Upper lobe of left lung (tissue), 6 donors: ENCODE data around the gene BLCAP. TPM values are rescaled to one million over a fixed set of nuclear protein-coding genes. Genes with fewer than 3 reads are reported as not detected.

Source experiments
- ATAC-seq, 2 donors: fragments of 200-7000 bp; cut with Tn5 transposase; one replicate each; pipeline ENCODE4 v1.9.1; 2022; ENCODE audit warnings: mild to moderate bottlenecking in 2 of 2, moderate library complexity in 2 of 2; ENCODE audit not compliant: low FRiP score in 2 of 2
- DNase-seq, 2 donors: peaks; one replicate each; pipeline ENCODE4 v3.0.0-alpha.2; 2019 to 2020
- H3K27ac ChIP-seq, 4 donors: fragments of 200-600 bp; sonication (generic); one replicate each; pipeline ENCODE4 v1.5.1; 2016 to 2019
- H3K27me3 ChIP-seq, 4 donors: fragments of 200-600 bp; sonication (generic); one replicate each; pipeline ENCODE4 v1.5.1; 2017 to 2019
- H3K36me3 ChIP-seq, 4 donors: fragments of 200-600 bp; sonication (generic); one replicate each; pipeline ENCODE4 v1.5.1; 2016 to 2019
- H3K4me1 ChIP-seq, 4 donors: fragments of 200-600 bp; sonication (generic); one replicate each; pipeline ENCODE4 v1.5.1; 2018 to 2019
- H3K4me3 ChIP-seq, 4 donors: fragments of 200-600 bp; sonication (generic); one replicate each; pipeline ENCODE4 v1.5.1; 2017 to 2019; ENCODE audit warnings: mild to moderate bottlenecking in 2 of 4, moderate library complexity in 1 of 4
- H3K9me3 ChIP-seq, 4 donors: fragments of 200-600 bp; sonication (generic); one replicate each; pipeline ENCODE4 v1.5.1; 2018 to 2019
- CTCF ChIP-seq, 6 experiments: fragments of 450-650 bp in 4 of 6; fragments of 200-600 bp in 2 of 6; sonication (generic) in 2 of 6; IDR thresholded peaks; one replicate each; pipeline ENCODE4 v1.5.1; 2016 to 2019; ENCODE audit warnings: antibody characterized with exemption in 6 of 6
- EP300 ChIP-seq, 4 donors: sonication (generic); formaldehyde crosslinking; IDR thresholded peaks; one replicate each; pipeline ENCODE4 v1.5.1; 2017; ENCODE audit warnings: antibody characterized with exemption in 4 of 4, control low read depth in 2 of 4
- POLR2A ChIP-seq, 4 donors: fragments of 450-650 bp; IDR thresholded peaks; one replicate each; pipeline ENCODE4 v1.5.1; 2016 to 2017; ENCODE audit warnings: antibody characterized with exemption in 4 of 4, mild to moderate bottlenecking in 2 of 4
- POLR2AphosphoS5 ChIP-seq, 2 donors: sonication (generic); formaldehyde crosslinking; IDR thresholded peaks; one replicate each; pipeline ENCODE4 v1.5.1; 2017; ENCODE audit warnings: antibody characterized with exemption in 2 of 2
- WGBS, 2 donors: methylation state at CpG; one replicate each; pipeline ENCODE4 v1.1.5; 2017 to 2018; 5-methylcytosine and 5-hydroxymethylcytosine counted together
- total RNA-seq, 6 donors: library from RNA; depleted of rRNA in 4 of 6; stranded (reverse); fragments of >200 nt in 4 of 6; gene quantifications; one replicate each; pipeline versions ENCODE4 v1.1.0 to v1.2.1, GENCODE V29; 2016 to 2021
- donor health status: DM: no; HTN: no; CAD: no; lungs with moderate emphysema.
- donor health status: DM: no; HTN: yes; CAD: no; lungs with severe emphysema.

The BLCAP gene
- total RNA-seq, 6 donors from 2014 or later: 53.4 to 79.6 (median 66.6) TPM

- TF ChIP-seq EP300 (IDR thresholded peaks at IDR 0.05): no peak
- no peaks in the 10 kb centered on the region for H3K9me3 ChIP-seq
- DNase-seq (peak; percentile 19 to 68), ATAC-seq (no peak)
- no peak overlapping the region for H3K4me3 ChIP-seq
- 68 to 80% methylated on average over 36 to 39 of the region's 39 CpGs for WGBS, 2 donors
- H3K36me3 ChIP-seq: peaks cover 0 to 29% (median 4%) of the 10 kb centered on the region in 4 donors
- H3K27me3 ChIP-seq: no peaks in the 10 kb centered on the region
- H3K4me1 ChIP-seq: peaks cover 48 to 73% (median 51%) of the 10 kb centered on the region in 4 donors
- H3K27ac ChIP-seq: peak overlapping the region; percentile 6 to 82 (median 46)
Observed at GRCh38 chr20:37519508-37520418, 7.9 kb downstream of the BLCAP start.

- DNase-seq (peak; percentile 67 to 73), ATAC-seq (no peak)
- WGBS, 2 donors: 51 to 67% methylated on average over 30 of the region's 30 CpGs
- no peak overlapping the region for H3K4me3 ChIP-seq
- peaks cover 0 to 37% (median 8%) of the 10 kb centered on the region in 4 donors for H3K36me3 ChIP-seq
- H3K27ac ChIP-seq: peak overlapping the region; percentile 6 to 82 (median 60)
- H3K27me3 ChIP-seq: no peaks in the 10 kb centered on the region
- H3K4me1 ChIP-seq: peaks cover 44 to 65% (median 48%) of the 10 kb centered on the region in 4 donors
- TF ChIP-seq CTCF (IDR thresholded peaks at IDR 0.05) (no peak), POLR2A (IDR thresholded peaks at IDR 0.05) (no peak), POLR2AphosphoS5 (IDR thresholded peaks at IDR 0.05) (peak; percentile 65 to 85), EP300 (IDR thresholded peaks at IDR 0.05) (peak in 3 of 4 donors; percentile 67 to 89 (median 73))
- no peaks in the 10 kb centered on the region for H3K9me3 ChIP-seq
Observed at GRCh38 chr20:37518606-37519507, 8.8 kb downstream of the BLCAP start.

- H3K4me1 ChIP-seq: peaks cover 43 to 63% (median 47%) of the 10 kb centered on the region in 4 donors
- TF ChIP-seq POLR2A (IDR thresholded peaks at IDR 0.05) (no peak), EP300 (IDR thresholded peaks at IDR 0.05) (no peak), POLR2AphosphoS5 (IDR thresholded peaks at IDR 0.05) (no peak), CTCF (IDR thresholded peaks at IDR 0.05) (no peak)
- DNase-seq (no peak), ATAC-seq (no peak)
- peak overlapping the region in 3 of 4 donors; percentile 6 to 82 (median 76) for H3K27ac ChIP-seq
- H3K36me3 ChIP-seq: peaks cover 0 to 42% (median 9%) of the 10 kb centered on the region in 4 donors
- H3K9me3 ChIP-seq: no peaks in the 10 kb centered on the region
- no peaks in the 10 kb centered on the region for H3K27me3 ChIP-seq
- 79 to 90% methylated on average over 7 of the region's 7 CpGs for WGBS, 2 donors
- no peak overlapping the region for H3K4me3 ChIP-seq
Observed at GRCh38 chr20:37518059-37518458, 9.6 kb downstream of the BLCAP start.

- peak in 1 of 2 donors; percentile 24 for DNase-seq
- no peak overlapping the region for H3K4me3 ChIP-seq
- WGBS, 2 donors: 60 to 62% methylated on average over 11 to 13 of the region's 13 CpGs
- H3K36me3 ChIP-seq: peaks cover 0 to 49% (median 9%) of the 10 kb centered on the region in 4 donors
- H3K27ac ChIP-seq: no peak overlapping the region
- no peaks in the 10 kb centered on the region for H3K27me3 ChIP-seq
- TF ChIP-seq EP300 (IDR thresholded peaks at IDR 0.05) (no peak), POLR2A (IDR thresholded peaks at IDR 0.05) (no peak), CTCF (IDR thresholded peaks at IDR 0.05) (no peak), POLR2AphosphoS5 (IDR thresholded peaks at IDR 0.05) (no peak)
- H3K9me3 ChIP-seq: no peaks in the 10 kb centered on the region
- H3K4me1 ChIP-seq: peaks cover 35 to 54% (median 43%) of the 10 kb centered on the region in 4 donors
- ATAC-seq: no peak
Observed at GRCh38 chr20:37516811-37517750, 10.6 kb downstream of the BLCAP start.
